ENCODE results near the gene KCNQ1.
"Not testable (repeated sequence)": the region's sequence is repeated elsewhere in the genome, so short reads cannot be mapped to it uniquely, and the experiment has no call there.

The KCNQ1 gene

GRCh38 chr11:2477936-2478335 lies 33.1 kb downstream of the KCNQ1 start:
- DNase-seq, result no peak

- DNase-seq, result not testable (repeated sequence)
These were observed 35.5 kb downstream of the KCNQ1 start for GRCh38 chr11:2480067-2480873.

GRCh38 chr11:2480874-2481220 lies 36.0 kb downstream of the KCNQ1 start:
- no peak for DNase-seq

- no peak for DNase-seq
These were observed 36.4 kb downstream of the KCNQ1 start for GRCh38 chr11:2481253-2481652.

- DNase-seq, result no peak
These were observed 37.4 kb downstream of the KCNQ1 start for GRCh38 chr11:2482204-2482603.

GRCh38 chr11:2482745-2483144 lies 37.9 kb downstream of the KCNQ1 start:
- DNase-seq, result no peak

GRCh38 chr11:2483426-2483825 lies 38.6 kb downstream of the KCNQ1 start:
- no peak for DNase-seq

- DNase-seq, result no peak
These were observed 39.8 kb downstream of the KCNQ1 start for GRCh38 chr11:2484576-2485125.

- no peak for DNase-seq
These were observed 43.2 kb downstream of the KCNQ1 start for GRCh38 chr11:2488004-2488403.

- DNase-seq, result no peak
These were observed 44.3 kb downstream of the KCNQ1 start for GRCh38 chr11:2489083-2489482.

GRCh38 chr11:2497951-2498350 lies 53.1 kb downstream of the KCNQ1 start:
- not testable (repeated sequence) for DNase-seq

GRCh38 chr11:2498750-2499149 lies 53.9 kb downstream of the KCNQ1 start:
- no peak for DNase-seq

GRCh38 chr11:2507212-2507901 lies 62.5 kb downstream of the KCNQ1 start:
- no peak for DNase-seq

- DNase-seq, result no peak
These were observed 63.3 kb downstream of the KCNQ1 start for GRCh38 chr11:2507945-2508749.

GRCh38 chr11:2508793-2509192 lies 64.0 kb downstream of the KCNQ1 start:
- no peak for DNase-seq

GRCh38 chr11:2509481-2510001 lies 64.7 kb downstream of the KCNQ1 start:
- no peak for DNase-seq

- no peak for DNase-seq
These were observed 66.0 kb downstream of the KCNQ1 start for GRCh38 chr11:2510626-2511402.

GRCh38 chr11:2511421-2512369 lies 66.9 kb downstream of the KCNQ1 start:
- no peak for DNase-seq

- DNase-seq, result no peak
These were observed 67.9 kb downstream of the KCNQ1 start for GRCh38 chr11:2512431-2513407.

GRCh38 chr11:2513441-2513840 lies 68.6 kb downstream of the KCNQ1 start:
- no peak for DNase-seq
